Neural cell (in vitro differentiated cells): ENCODE results near the gene FOXA1.

Source experiments
- EP300 ChIP-seq: fragments of 450-650 bp; conservative IDR thresholded peaks from 2 replicates; pipeline ENCODE4 v1.6.1; 2014; ENCODE audit warnings: antibody characterized with exemption, mild to moderate bottlenecking, moderate library complexity; ENCODE audit not compliant: poor library complexity, severe bottlenecking
- EZH2 ChIP-seq: fragments of 200-600, 300-800 bp; shearing (Covaris generic), sonication (generic); IDR thresholded peaks from 2 replicates; pipeline ENCODE4 v1.6.1; 2014; ENCODE audit warnings: antibody characterized with exemption, low read length, borderline replicate concordance, mild to moderate bottlenecking; ENCODE audit not compliant: insufficient read depth, poor library complexity, severe bottlenecking
- TAF1 ChIP-seq: IDR thresholded peaks from 2 replicates; pipeline ENCODE4 v1.6.1; 2012; ENCODE audit warnings: low read depth
- TF ChIP-seq, protein P1 (sequence below): fragments of 450-650 bp; IDR thresholded peaks from 2 replicates; pipeline ENCODE4 v1.5.1; 2014; ENCODE audit warnings: antibody characterized with exemption, mild to moderate bottlenecking, moderate library complexity; ENCODE audit not compliant: poor library complexity, severe bottlenecking
- TF ChIP-seq, protein P2 (sequence below): IDR thresholded peaks from 2 replicates; pipeline ENCODE4 v1.6.1; 2012; ENCODE audit warnings: borderline replicate concordance

DNA sequence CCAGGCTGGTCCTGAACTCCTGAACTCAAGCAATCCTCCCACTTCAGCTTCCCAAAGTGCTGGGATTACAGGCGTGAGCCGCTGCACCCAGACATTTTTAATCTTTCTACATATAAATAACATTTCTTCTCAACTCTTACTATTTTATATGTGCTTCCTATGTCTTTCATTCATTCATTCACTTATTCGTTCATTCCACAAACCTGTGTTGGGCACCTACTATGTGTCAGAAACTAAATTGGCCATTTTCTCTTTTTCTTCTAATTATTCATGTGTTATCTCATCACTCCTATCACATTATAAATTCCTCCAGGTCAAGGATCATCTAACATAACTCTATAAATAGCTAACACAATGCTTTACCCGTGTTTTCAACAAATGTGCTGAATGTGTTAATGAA, 23.7 kb downstream of the FOXA1 start:
- TF ChIP-seq, protein P1, sequence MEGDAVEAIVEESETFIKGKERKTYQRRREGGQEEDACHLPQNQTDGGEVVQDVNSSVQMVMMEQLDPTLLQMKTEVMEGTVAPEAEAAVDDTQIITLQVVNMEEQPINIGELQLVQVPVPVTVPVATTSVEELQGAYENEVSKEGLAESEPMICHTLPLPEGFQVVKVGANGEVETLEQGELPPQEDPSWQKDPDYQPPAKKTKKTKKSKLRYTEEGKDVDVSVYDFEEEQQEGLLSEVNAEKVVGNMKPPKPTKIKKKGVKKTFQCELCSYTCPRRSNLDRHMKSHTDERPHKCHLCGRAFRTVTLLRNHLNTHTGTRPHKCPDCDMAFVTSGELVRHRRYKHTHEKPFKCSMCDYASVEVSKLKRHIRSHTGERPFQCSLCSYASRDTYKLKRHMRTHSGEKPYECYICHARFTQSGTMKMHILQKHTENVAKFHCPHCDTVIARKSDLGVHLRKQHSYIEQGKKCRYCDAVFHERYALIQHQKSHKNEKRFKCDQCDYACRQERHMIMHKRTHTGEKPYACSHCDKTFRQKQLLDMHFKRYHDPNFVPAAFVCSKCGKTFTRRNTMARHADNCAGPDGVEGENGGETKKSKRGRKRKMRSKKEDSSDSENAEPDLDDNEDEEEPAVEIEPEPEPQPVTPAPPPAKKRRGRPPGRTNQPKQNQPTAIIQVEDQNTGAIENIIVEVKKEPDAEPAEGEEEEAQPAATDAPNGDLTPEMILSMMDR, result no peak
- TF ChIP-seq EP300 (no peak), EZH2 (no peak), TAF1 (no peak)
- TF ChIP-seq, protein P2, sequence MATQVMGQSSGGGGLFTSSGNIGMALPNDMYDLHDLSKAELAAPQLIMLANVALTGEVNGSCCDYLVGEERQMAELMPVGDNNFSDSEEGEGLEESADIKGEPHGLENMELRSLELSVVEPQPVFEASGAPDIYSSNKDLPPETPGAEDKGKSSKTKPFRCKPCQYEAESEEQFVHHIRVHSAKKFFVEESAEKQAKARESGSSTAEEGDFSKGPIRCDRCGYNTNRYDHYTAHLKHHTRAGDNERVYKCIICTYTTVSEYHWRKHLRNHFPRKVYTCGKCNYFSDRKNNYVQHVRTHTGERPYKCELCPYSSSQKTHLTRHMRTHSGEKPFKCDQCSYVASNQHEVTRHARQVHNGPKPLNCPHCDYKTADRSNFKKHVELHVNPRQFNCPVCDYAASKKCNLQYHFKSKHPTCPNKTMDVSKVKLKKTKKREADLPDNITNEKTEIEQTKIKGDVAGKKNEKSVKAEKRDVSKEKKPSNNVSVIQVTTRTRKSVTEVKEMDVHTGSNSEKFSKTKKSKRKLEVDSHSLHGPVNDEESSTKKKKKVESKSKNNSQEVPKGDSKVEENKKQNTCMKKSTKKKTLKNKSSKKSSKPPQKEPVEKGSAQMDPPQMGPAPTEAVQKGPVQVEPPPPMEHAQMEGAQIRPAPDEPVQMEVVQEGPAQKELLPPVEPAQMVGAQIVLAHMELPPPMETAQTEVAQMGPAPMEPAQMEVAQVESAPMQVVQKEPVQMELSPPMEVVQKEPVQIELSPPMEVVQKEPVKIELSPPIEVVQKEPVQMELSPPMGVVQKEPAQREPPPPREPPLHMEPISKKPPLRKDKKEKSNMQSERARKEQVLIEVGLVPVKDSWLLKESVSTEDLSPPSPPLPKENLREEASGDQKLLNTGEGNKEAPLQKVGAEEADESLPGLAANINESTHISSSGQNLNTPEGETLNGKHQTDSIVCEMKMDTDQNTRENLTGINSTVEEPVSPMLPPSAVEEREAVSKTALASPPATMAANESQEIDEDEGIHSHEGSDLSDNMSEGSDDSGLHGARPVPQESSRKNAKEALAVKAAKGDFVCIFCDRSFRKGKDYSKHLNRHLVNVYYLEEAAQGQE, result no peak
